Liver (tissue), 3 donors: ENCODE results near the gene SCAMP1.

Experiments used
- CTCF ChIP-seq: fragments of 150-350 bp; IDR thresholded peaks from 2 replicates; pipeline ENCODE4 v1.5.1; 2017; ENCODE audit warnings: improper control_type of control experiment, low read depth, low read length; ENCODE audit not compliant: missing input control
- FOXA1 ChIP-seq: IDR thresholded peaks from 2 replicates; pipeline ENCODE4 v1.6.1; 2016; ENCODE audit warnings: antibody characterized with exemption
- HNF4G ChIP-seq: IDR thresholded peaks from 2 replicates; pipeline ENCODE4 v1.6.1; 2016; ENCODE audit warnings: antibody characterized with exemption
- MAX ChIP-seq: IDR thresholded peaks from 2 replicates; pipeline ENCODE4 v1.6.1; 2016; ENCODE audit warnings: antibody characterized with exemption
- RAD21 ChIP-seq, 2 donors: IDR thresholded peaks; 2 replicates each; pipeline ENCODE4 v1.6.1; 2016; ENCODE audit warnings: antibody characterized with exemption in 2 of 2, mild to moderate bottlenecking in 2 of 2
- REST ChIP-seq: IDR thresholded peaks from 2 replicates; pipeline ENCODE4 v1.6.1; 2016; ENCODE audit warnings: antibody characterized with exemption, mild to moderate bottlenecking
- TAF1 ChIP-seq: conservative IDR thresholded peaks from 2 replicates; pipeline ENCODE4 v1.6.1; 2016; ENCODE audit warnings: antibody characterized with exemption, mild to moderate bottlenecking
- YY1 ChIP-seq: IDR thresholded peaks from 2 replicates; pipeline ENCODE4 v1.6.1; 2016; ENCODE audit warnings: antibody characterized with exemption, mild to moderate bottlenecking
- ZBTB33 ChIP-seq: IDR thresholded peaks from 2 replicates; pipeline ENCODE4 v1.6.1; 2016; ENCODE audit warnings: antibody characterized with exemption
- donor health status: healthy.
- donor health status: healthy.

GRCh38 chr5:78369680-78370079, 9.3 kb downstream of the SCAMP1 start:
- TF ChIP-seq CTCF = no peak
- TF ChIP-seq MAX = no peak
- no peak for TF ChIP-seq FOXA1
- no peak for TF ChIP-seq REST
- no peak for TF ChIP-seq HNF4G
- TF ChIP-seq YY1 = no peak
- no peak for TF ChIP-seq ZBTB33
- TF ChIP-seq TAF1 = no peak
- TF ChIP-seq RAD21 (IDR thresholded peaks at IDR 0.05) = no peak
